K562 (cell line): ENCODE measurements around the gene MTTP. TPM values are rescaled to one million over a fixed set of nuclear protein-coding genes. Genes with fewer than 3 reads are reported as not detected.

Source experiments
- BDP1 ChIP-seq: IDR thresholded peaks from 3 replicates; pipeline ENCODE4 v1.6.1; 2011; ENCODE audit not compliant: insufficient read length, insufficient read depth
- CBFB ChIP-seq: sonication (generic); formaldehyde crosslinking; IDR thresholded peaks from 2 replicates; pipeline ENCODE4 v1.4.0; 2020; ENCODE audit warnings: mild to moderate bottlenecking, missing genetic modification reagents
- DLX4 ChIP-seq: fragments of 250-450 bp; sonication (Bioruptor Pico); IDR thresholded peaks from 2 replicates; pipeline ENCODE4 v1.6.1; 2021; ENCODE audit warnings: mild to moderate bottlenecking
- FOSL1 ChIP-seq: fragments of 200-800 bp; sonication (Bioruptor generic); conservative IDR thresholded peaks from 2 replicates; pipeline ENCODE4 v1.6.1; 2016; ENCODE audit warnings: missing genetic modification characterization, missing compliant biosample characterization
- HCFC1 ChIP-seq: IDR thresholded peaks from 2 replicates; pipeline ENCODE4 v1.6.1; 2012; ENCODE audit warnings: low read depth, low read length, improper control_type of control experiment
- MTA3 ChIP-seq: fragments of 450-650 bp; formaldehyde crosslinking; IDR thresholded peaks from 2 replicates; pipeline ENCODE4 v1.6.1; 2017; ENCODE audit warnings: mild to moderate bottlenecking, borderline replicate concordance
- NCOA2 ChIP-seq, 2 experiments: fragments of 450-650 bp; IDR thresholded peaks; 2 replicates each; pipeline ENCODE4 v1.6.1; 2018; ENCODE audit warnings: mild to moderate bottlenecking in 2 of 2, moderate library complexity in 1 of 2; ENCODE audit not compliant: partially characterized antibody in 2 of 2
- NKRF ChIP-seq: fragments of 450-650 bp; IDR thresholded peaks from 2 replicates; pipeline ENCODE4 v1.6.1; 2016; ENCODE audit warnings: borderline replicate concordance
- PHF20 ChIP-seq: fragments of 450-650 bp; IDR thresholded peaks from 2 replicates; pipeline ENCODE4 v1.6.1; 2018; ENCODE audit not compliant: partially characterized antibody
- PKNOX1 ChIP-seq: fragments of 450-650 bp; IDR thresholded peaks from 2 replicates; pipeline ENCODE4 v1.6.1; 2016
- PPARD ChIP-seq: fragments of 250-450 bp; sonication (Bioruptor Pico); IDR thresholded peaks from 2 replicates; pipeline ENCODE4 v1.8.0; 2022; ENCODE audit warnings: inconsistent platforms, mild to moderate bottlenecking, moderate library complexity
- TARDBP ChIP-seq: fragments of 450-650 bp; IDR thresholded peaks from 2 replicates; pipeline ENCODE4 v1.6.1; 2016
- TFAM ChIP-seq: fragments of 250-450 bp; sonication (Bioruptor Pico); conservative IDR thresholded peaks from 2 replicates; pipeline ENCODE4 v1.5.0; 2021; ENCODE audit warnings: mild to moderate bottlenecking, moderate library complexity
- ZBTB11 ChIP-seq, 3 experiments: fragments of 200-800 bp in 1 of 3; fragments of 250-450 bp in 1 of 3; fragments of 450-650 bp in 1 of 3; sonication (Bioruptor Pico) in 1 of 3; sonication (Bioruptor generic) in 1 of 3; formaldehyde crosslinking in 1 of 3; IDR thresholded peaks; 2 replicates each; pipeline versions ENCODE4 v1.6.1 to v1.8.0; 2016 to 2022; ENCODE audit warnings: mild to moderate bottlenecking in 2 of 3, missing genetic modification characterization in 2 of 3, missing compliant biosample characterization in 1 of 3, moderate library complexity in 1 of 3
- ZBTB43 ChIP-seq: sonication (generic); formaldehyde crosslinking; IDR thresholded peaks from 2 replicates; pipeline ENCODE4 v1.8.0; 2023; ENCODE audit warnings: mild to moderate bottlenecking, missing genetic modification reagents
- ZNF232 ChIP-seq: sonication (generic); formaldehyde crosslinking; IDR thresholded peaks from 2 replicates; pipeline ENCODE4 v1.8.0; 2022; ENCODE audit warnings: mild to moderate bottlenecking, missing genetic modification reagents
- ZNF696 ChIP-seq: fragments of 250-450 bp; sonication (Bioruptor Pico); conservative IDR thresholded peaks from 2 replicates; pipeline ENCODE4 v1.4.0; 2020; ENCODE audit warnings: mild to moderate bottlenecking, moderate library complexity
- ZNF778 ChIP-seq: fragments of 450-650 bp; formaldehyde crosslinking; IDR thresholded peaks from 2 replicates; pipeline ENCODE4 v1.4.0; 2020; ENCODE audit warnings: mild to moderate bottlenecking, moderate library complexity
- ZNF780A ChIP-seq: fragments of 250-450 bp; sonication (Bioruptor Pico); IDR thresholded peaks from 2 replicates; pipeline ENCODE4 v1.5.0; 2021; ENCODE audit warnings: mild to moderate bottlenecking
- polyA plus RNA-seq, 8 experiments: library from polyadenylated mRNA; depleted of rRNA in 4 of 8; stranded (reverse) in 5 of 8; unstranded in 3 of 8; fragments of >200 nt; fragmentation: Nextera tagmentation in 2 of 8; fragmentation: Illumina TruSeq in 1 of 8; extraction: Ambion mirVana in 2 of 8; extraction: Trizol in 1 of 8; gene quantifications; 2 replicates each; pipeline versions ENCODE4 v1.2.1 to v1.2.3, GENCODE V29; 2011 to 2014; ENCODE audit warnings: inconsistent platforms in 1 of 8, missing spikeins in 1 of 8
- total RNA-seq, 7 experiments: library from RNA; depleted of rRNA in 6 of 7; stranded (reverse); fragments of >200 nt in 6 of 7; fragmentation: Illumina TruSeq in 2 of 7; extraction: Trizol in 2 of 7; gene quantifications; 2 replicates each; pipeline versions ENCODE4 v1.2.1 to v1.2.3, GENCODE V29; 2011 to 2021; ENCODE audit warnings: low replicate concordance in 1 of 7

Gene MTTP
- total and polyA plus RNA-seq, 9 of the 15 experiments (the other 6 are each of a cell fraction or from before 2014, with no cell fraction given): 0.01 to 0.29 (median 0.04) TPM; not detected in 2

- TF ChIP-seq PPARD (CRISPR knock-in tag) (no peak), CBFB (CRISPR knock-in tag) (no peak), BDP1 (no peak), ZNF696 (CRISPR knock-in tag) (no peak), FOSL1 (no peak; the same call in 1 of the 2 replicates), TARDBP (no peak), HCFC1 (peak; percentile 91), PHF20 (peak; percentile 87), PKNOX1 (peak; percentile 94), NCOA2 (IDR thresholded peaks at IDR 0.05; ENCODE audit: partially characterized antibody in 2 of 2) (no peak), NKRF (peak; percentile 89; the same call in 1 of the 2 replicates), ZNF780A (CRISPR knock-in tag) (no peak), ZNF232 (CRISPR knock-in tag) (no peak), MTA3 (peak; percentile 64; the same call in 1 of the 2 replicates), DLX4 (CRISPR knock-in tag) (no peak), TFAM (no peak), ZBTB43 (CRISPR knock-in tag) (no peak), ZBTB11 (CRISPR knock-in tag; IDR thresholded peaks at IDR 0.05) (peak in 2 of 3 experiments; percentile 50 to 90; a peak in 4 of 6 replicates), ZNF778 (CRISPR knock-in tag) (no peak)
Measured at GRCh38 chr4:99563310-99564186, 11.1 kb upstream of the MTTP start, which contains the start of gene TRMT10A (continued).
